ENCODE results near the gene SVIL. TPM values are rescaled to one million over a fixed set of nuclear protein-coding genes. Genes with fewer than 3 reads are reported as not detected.

Gene SVIL
- total RNA-seq, 1 donor from 2014 or later: 0.62 TPM

DNA sequence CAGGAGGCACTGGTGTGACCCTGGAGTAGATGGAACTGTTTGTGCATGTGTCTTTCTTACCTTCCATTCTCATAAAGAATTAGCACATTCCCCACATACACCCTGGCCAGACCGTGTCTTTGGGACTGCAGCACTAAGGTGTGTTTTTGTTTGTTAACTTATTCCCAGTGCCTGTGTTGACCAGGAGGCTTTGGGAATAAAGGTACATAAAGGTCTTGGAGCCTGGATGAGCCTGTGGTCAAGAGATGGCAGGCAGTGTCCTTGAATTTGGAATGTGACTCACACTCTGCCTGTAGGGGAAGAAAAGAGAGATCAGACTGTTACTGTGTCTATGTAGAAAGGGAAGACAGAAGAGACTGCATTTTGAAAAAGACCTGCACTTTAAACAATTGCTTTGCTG, 208.4 kb downstream of the SVIL start:
- TF ChIP-seq, protein P1, sequence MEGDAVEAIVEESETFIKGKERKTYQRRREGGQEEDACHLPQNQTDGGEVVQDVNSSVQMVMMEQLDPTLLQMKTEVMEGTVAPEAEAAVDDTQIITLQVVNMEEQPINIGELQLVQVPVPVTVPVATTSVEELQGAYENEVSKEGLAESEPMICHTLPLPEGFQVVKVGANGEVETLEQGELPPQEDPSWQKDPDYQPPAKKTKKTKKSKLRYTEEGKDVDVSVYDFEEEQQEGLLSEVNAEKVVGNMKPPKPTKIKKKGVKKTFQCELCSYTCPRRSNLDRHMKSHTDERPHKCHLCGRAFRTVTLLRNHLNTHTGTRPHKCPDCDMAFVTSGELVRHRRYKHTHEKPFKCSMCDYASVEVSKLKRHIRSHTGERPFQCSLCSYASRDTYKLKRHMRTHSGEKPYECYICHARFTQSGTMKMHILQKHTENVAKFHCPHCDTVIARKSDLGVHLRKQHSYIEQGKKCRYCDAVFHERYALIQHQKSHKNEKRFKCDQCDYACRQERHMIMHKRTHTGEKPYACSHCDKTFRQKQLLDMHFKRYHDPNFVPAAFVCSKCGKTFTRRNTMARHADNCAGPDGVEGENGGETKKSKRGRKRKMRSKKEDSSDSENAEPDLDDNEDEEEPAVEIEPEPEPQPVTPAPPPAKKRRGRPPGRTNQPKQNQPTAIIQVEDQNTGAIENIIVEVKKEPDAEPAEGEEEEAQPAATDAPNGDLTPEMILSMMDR (IDR thresholded peaks at IDR 0.05): no peak
- DNase-seq (no peak), ATAC-seq (ENCODE audit: low read depth) (no peak)
- H3K9me3 Mint-ChIP-seq: no peaks in the 10 kb centered on the region
- no peaks in the 10 kb centered on the region for H3K36me3 Mint-ChIP-seq (ENCODE audit: low read depth)
- H3K27me3 Mint-ChIP-seq: no peaks in the 10 kb centered on the region
- H3K27ac Mint-ChIP-seq: no peak overlapping the region
- H3K4me3 Mint-ChIP-seq: no peak overlapping the region
- H3K4me1 Mint-ChIP-seq: no peaks in the 10 kb centered on the region
- CTCF ChIA-PET: no interaction called here
- intact Hi-C loops (cut with micrococcal nuclease): no loop called here
- POLR2A ChIA-PET: no interaction called here

DNA sequence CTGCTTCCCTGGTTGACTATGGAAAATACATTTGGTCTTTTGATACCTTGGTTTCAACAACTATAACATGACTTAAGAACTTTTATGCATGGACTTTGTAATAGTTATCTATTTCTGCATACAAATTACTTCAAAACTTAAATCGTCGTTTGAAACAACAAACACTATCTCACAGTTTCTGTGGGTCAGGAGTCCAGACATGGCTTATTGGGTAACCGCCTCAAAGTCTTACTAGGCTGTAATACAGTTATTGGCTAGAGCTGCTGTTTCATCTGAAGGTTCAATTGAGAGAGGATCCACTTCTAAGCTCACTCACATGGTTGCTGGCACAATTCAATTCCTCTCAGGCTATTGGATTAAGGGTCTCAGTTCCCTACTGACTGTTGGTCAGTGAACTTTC, 210.8 kb downstream of the SVIL start:
- no peak for ATAC-seq (ENCODE audit: low read depth)
- Mint-ChIP-seq H3K27me3 (no peaks in the 10 kb centered on the region), H3K9me3 (no peaks in the 10 kb centered on the region), H3K4me1 (no peaks in the 10 kb centered on the region), H3K36me3 (ENCODE audit: low read depth) (peaks cover 7% of the 10 kb centered on the region), H3K4me3 (no peak overlapping the region), H3K27ac (no peak overlapping the region)
- ChIA-PET CTCF (no interaction called here), POLR2A (no interaction called here)
- intact Hi-C loops (cut with micrococcal nuclease): no loop called here
- TF ChIP-seq, protein P1 (IDR thresholded peaks at IDR 0.05): no peak
- no peak for DNase-seq

DNA sequence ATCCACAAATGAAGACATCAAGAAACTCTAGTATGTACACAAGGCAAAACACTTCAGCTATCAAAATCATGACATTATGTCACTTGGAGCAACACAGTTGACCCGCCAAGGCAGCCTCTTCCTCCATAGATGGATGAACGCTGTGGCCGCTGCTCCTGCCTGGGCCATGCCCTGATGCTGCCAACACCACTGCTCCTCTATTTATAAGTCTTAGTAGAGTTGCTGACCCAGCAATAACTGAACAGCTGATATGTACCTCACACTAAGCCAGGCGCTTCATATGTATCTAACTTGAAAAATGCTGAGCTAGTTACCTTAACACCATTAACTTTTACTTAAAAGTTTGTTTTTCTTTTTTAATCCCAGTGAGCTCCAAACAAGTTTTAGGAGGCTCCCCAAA, 214.0 kb downstream of the SVIL start:
- Mint-ChIP-seq H3K9me3 (no peaks in the 10 kb centered on the region), H3K4me3 (no peak overlapping the region), H3K27ac (no peak overlapping the region), H3K36me3 (ENCODE audit: low read depth) (peaks cover 7% of the 10 kb centered on the region), H3K4me1 (no peaks in the 10 kb centered on the region), H3K27me3 (no peaks in the 10 kb centered on the region)
- TF ChIP-seq, protein P1 (IDR thresholded peaks at IDR 0.05): no peak
- no peak for ATAC-seq (ENCODE audit: low read depth)
- intact Hi-C loops (cut with micrococcal nuclease): no loop called here
- no peak for DNase-seq
- POLR2A ChIA-PET: no interaction called here
- CTCF ChIA-PET: interaction anchor here (0.8 kb wide), 1 partner anchor 27 kb away, joined by 3 read pairs; no protein-coding TSS in a partner anchor

DNA sequence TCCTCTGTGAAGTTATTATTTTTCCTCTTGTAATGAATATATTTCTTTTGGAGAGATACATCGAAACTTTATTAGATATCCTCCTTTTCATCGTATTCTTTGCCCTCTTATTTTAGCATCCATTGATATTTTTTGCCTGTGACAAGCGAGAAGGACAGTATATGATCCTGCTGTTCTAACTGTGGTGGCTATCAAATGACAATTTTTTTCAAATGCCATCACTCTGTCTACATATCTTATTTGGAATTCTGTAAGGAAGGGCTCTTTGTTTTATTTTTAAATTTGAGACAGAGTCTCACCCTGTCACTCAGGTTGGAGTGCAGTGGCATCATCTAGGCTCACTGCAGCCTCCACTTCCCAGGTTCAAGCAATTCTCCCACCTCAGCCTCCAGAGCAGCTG, 217.4 kb downstream of the SVIL start:
- no peak for ATAC-seq (ENCODE audit: low read depth)
- no peak for DNase-seq
- TF ChIP-seq, protein P1 (IDR thresholded peaks at IDR 0.05): no peak
- POLR2A ChIA-PET: no interaction called here
- H3K36me3 Mint-ChIP-seq (ENCODE audit: low read depth): peaks cover 7% of the 10 kb centered on the region
- CTCF ChIA-PET: no interaction called here
- H3K9me3 Mint-ChIP-seq: no peaks in the 10 kb centered on the region
- H3K27me3 Mint-ChIP-seq: no peaks in the 10 kb centered on the region
- intact Hi-C loops (cut with micrococcal nuclease): no loop called here
- H3K4me3 Mint-ChIP-seq: no peak overlapping the region
- H3K4me1 Mint-ChIP-seq: no peaks in the 10 kb centered on the region
- no peak overlapping the region for H3K27ac Mint-ChIP-seq

DNA sequence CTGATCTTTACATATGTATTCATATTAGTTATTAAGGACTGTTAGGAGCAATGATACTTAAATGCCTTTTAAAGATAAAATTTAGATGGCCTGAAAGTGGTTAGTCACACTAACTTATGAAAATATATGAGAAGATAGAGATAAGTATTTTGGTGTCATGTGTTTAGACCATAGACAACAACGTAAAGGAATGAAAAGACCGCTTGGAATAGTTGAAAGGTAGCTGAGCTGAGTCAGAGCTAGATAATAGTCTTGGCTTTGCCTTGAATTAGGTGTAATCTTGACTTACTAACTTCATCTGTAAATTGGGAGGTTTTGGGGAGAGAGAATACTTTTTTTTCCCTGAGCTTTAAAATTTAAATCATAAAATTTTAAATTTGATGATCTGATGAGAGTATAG, 218.9 kb downstream of the SVIL start:
- no peak for DNase-seq
- Mint-ChIP-seq H3K27me3 (no peaks in the 10 kb centered on the region), H3K4me1 (no peaks in the 10 kb centered on the region), H3K9me3 (no peaks in the 10 kb centered on the region), H3K4me3 (no peak overlapping the region), H3K27ac (no peak overlapping the region), H3K36me3 (ENCODE audit: low read depth) (peaks cover 6% of the 10 kb centered on the region)
- ChIA-PET POLR2A (no interaction called here), CTCF (no interaction called here)
- no peak for ATAC-seq (ENCODE audit: low read depth)
- intact Hi-C loops (cut with micrococcal nuclease): no loop called here
- TF ChIP-seq, protein P1 (IDR thresholded peaks at IDR 0.05): no peak

All from activated B cell treated with CpG ODN at 0.5 μM for 24 hours (primary cell).